GM18519 (cell line): ENCODE results near the gene HK2.
A peak's percentile ranks its signal among the peaks of the same experiment; 100 is the strongest.
"Not testable (repeated sequence)": the region's sequence is repeated elsewhere in the genome, so short reads cannot be mapped to it uniquely, and the experiment has no call there.

Experiments
- ATAC-seq: cut with Tn5 transposase; IDR thresholded peaks from one replicate; pipeline ENCODE4 v1.9.1; 2021; ENCODE audit warnings: mild to moderate bottlenecking, moderate library complexity; ENCODE audit not compliant: unreplicated experiment, low FRiP score

Gene HK2

GRCh38 chr2:74876081-74876886 lies 42.4 kb downstream of the HK2 start:
- peak; percentile 48 for ATAC-seq

- ATAC-seq = no peak
These were observed 43.4 kb downstream of the HK2 start for GRCh38 chr2:74877376-74877775.

- no peak for ATAC-seq
These were observed 44.0 kb downstream of the HK2 start for GRCh38 chr2:74877781-74878433.

- no peak for ATAC-seq
These were observed 44.6 kb downstream of the HK2 start for GRCh38 chr2:74878551-74878950.

GRCh38 chr2:74880054-74880728 lies 46.3 kb downstream of the HK2 start:
- ATAC-seq = no peak

GRCh38 chr2:74881176-74881575 lies 47.2 kb downstream of the HK2 start:
- no peak for ATAC-seq

GRCh38 chr2:74881626-74882298 lies 47.8 kb downstream of the HK2 start:
- ATAC-seq = no peak

GRCh38 chr2:74882299-74882687 lies 48.4 kb downstream of the HK2 start:
- ATAC-seq = no peak

GRCh38 chr2:74883011-74883410 lies 49.1 kb downstream of the HK2 start:
- no peak for ATAC-seq

GRCh38 chr2:74884118-74884762 lies 50.3 kb downstream of the HK2 start:
- ATAC-seq = no peak

- ATAC-seq = no peak
These were observed 50.9 kb downstream of the HK2 start for GRCh38 chr2:74884866-74885265.

GRCh38 chr2:74886251-74886650 lies 52.3 kb downstream of the HK2 start:
- ATAC-seq = no peak

GRCh38 chr2:74886811-74887210 lies 52.9 kb downstream of the HK2 start:
- ATAC-seq = no peak

GRCh38 chr2:74887445-74887951 lies 53.6 kb downstream of the HK2 start:
- ATAC-seq = no peak

- ATAC-seq = no peak
These were observed 54.2 kb downstream of the HK2 start for GRCh38 chr2:74887960-74888700.

- no peak for ATAC-seq
These were observed 55.2 kb downstream of the HK2 start for GRCh38 chr2:74889159-74889558.

GRCh38 chr2:74890711-74891110 lies 56.8 kb downstream of the HK2 start:
- no peak for ATAC-seq

GRCh38 chr2:74891136-74891764 lies 57.3 kb downstream of the HK2 start:
- no peak for ATAC-seq

- ATAC-seq = not testable (repeated sequence)
These were observed 57.9 kb downstream of the HK2 start for GRCh38 chr2:74891816-74892215.
